GM12878 (cell line): ENCODE results near the gene HERC2. TPM values are rescaled to one million over a fixed set of nuclear protein-coding genes. Genes with fewer than 3 reads are reported as not detected.

ENCODE experiments used
- ATAC-seq: fragments of 200-7000 bp; cut with Tn5 transposase; 3 replicates; pipeline ENCODE4 v1.9.1; 2020; ENCODE audit warnings: mild to moderate bottlenecking, moderate library complexity
- BruUV-seq: library from RNA; stranded (reverse); fragments of 400-500 nt; replicated peaks from 2 replicates; lab custom pipeline; 2021; lab: Mats Ljungman, UMichigan
- CTCF ChIA-PET: fragments of 300-600 bp; sonication (Branson Sonifier 250); formaldehyde crosslinking; extraction: SDS; loops from one replicate; lab custom pipeline; 2021; ENCODE audit warnings: inconsistent platforms; lab: Yijun Ruan, JAX
- POLR2A ChIA-PET: fragments of 350-600 bp; formaldehyde crosslinking; extraction: SDS; loops from one replicate; lab custom pipeline; 2021; ENCODE audit warnings: inconsistent platforms; lab: Charles Lee
- RAD21 ChIA-PET: fragments of 300-600 bp; sonication (Branson Sonifier 250); formaldehyde crosslinking; loops from one replicate; lab custom pipeline; 2023; ENCODE audit warnings: antibody characterized with exemption; ENCODE audit not compliant: unreplicated experiment; lab: Charles Lee
- SMC1A ChIA-PET: fragments of 300-600 bp; sonication (Branson Sonifier 250); formaldehyde crosslinking; loops from one replicate; lab custom pipeline; 2023; ENCODE audit not compliant: unreplicated experiment, uncharacterized antibody; lab: Charles Lee
- DNase-seq: peaks from one replicate; pipeline ENCODE4 v3.0.0-alpha.2; 2011; ENCODE audit warnings: low read depth, low spot score
- FAIRE-seq: peaks from 3 replicates; lab custom pipeline; 2011; peaks lifted over from hg19 to GRCh38; lab: Jason Lieb, UNC
- H2AFZ ChIP-seq: 2 replicates; pipeline ENCODE4 v1.6.0; 2011; ENCODE audit warnings: low read depth, low read length, control low read depth; ENCODE audit not compliant: control insufficient read depth
- H3K27ac ChIP-seq: 2 replicates; pipeline ENCODE4 v1.5.1; 2011; ENCODE audit warnings: control low read depth; ENCODE audit not compliant: control insufficient read depth, insufficient read depth
- H3K27me3 ChIP-seq, 2 experiments: replicated peaks in 1 of 2; 2 replicates each; pipeline versions ENCODE4 v1.6.0 to v1.6.1; 2011; ENCODE audit warnings: low read length in 1 of 2; ENCODE audit not compliant: control insufficient read depth in 2 of 2, insufficient read depth in 2 of 2
- H3K36me3 ChIP-seq, 2 experiments: 2 replicates each; pipeline ENCODE4 v1.5.1; 2011; ENCODE audit warnings: low read length in 1 of 2; ENCODE audit not compliant: control insufficient read depth in 2 of 2, insufficient read depth in 2 of 2
- H3K4me1 ChIP-seq: 2 replicates; pipeline ENCODE4 v1.6.1; 2011; ENCODE audit warnings: mild to moderate bottlenecking, low read length, moderate library complexity, mixed read lengths; ENCODE audit not compliant: control insufficient read depth, insufficient read depth
- H3K4me2 ChIP-seq: 2 replicates; pipeline ENCODE4 v1.6.0; 2011; ENCODE audit warnings: control low read depth; ENCODE audit not compliant: control insufficient read depth, insufficient read depth
- H3K4me3 ChIP-seq: fragments of 200-600 bp; sonication (generic); 2 replicates; pipeline ENCODE4 v1.5.1; 2016
- H3K79me2 ChIP-seq: 2 replicates; pipeline ENCODE4 v1.6.0; 2011; ENCODE audit warnings: low read length; ENCODE audit not compliant: control insufficient read depth, insufficient read depth
- H3K9ac ChIP-seq: 2 replicates; pipeline ENCODE4 v1.8.0; 2011; ENCODE audit warnings: low read length, control low read depth, mixed read lengths; ENCODE audit not compliant: control insufficient read depth, insufficient read depth
- H3K9me3 ChIP-seq: replicated peaks from 3 replicates; pipeline ENCODE4 v1.5.1; 2011; ENCODE audit warnings: mild to moderate bottlenecking, low read length; ENCODE audit not compliant: control insufficient read depth, insufficient read depth
- H4K20me1 ChIP-seq: 2 replicates; pipeline ENCODE4 v1.6.0; 2011; ENCODE audit not compliant: control insufficient read depth, insufficient read depth
- BCLAF1 ChIP-seq: fragments of 450-650 bp; IDR thresholded peaks from 2 replicates; pipeline ENCODE4 v1.6.1; 2017; ENCODE audit warnings: antibody characterized with exemption, mild to moderate bottlenecking, moderate library complexity
- E4F1 ChIP-seq: fragments of 450-650 bp; IDR thresholded peaks from 2 replicates; pipeline ENCODE4 v1.6.1; 2018; ENCODE audit warnings: borderline replicate concordance, mild to moderate bottlenecking; ENCODE audit not compliant: partially characterized antibody
- KAT2A ChIP-seq: conservative IDR thresholded peaks from 2 replicates; pipeline ENCODE4 v1.6.1; 2011; ENCODE audit warnings: low read depth, low read length; ENCODE audit not compliant: control insufficient read depth
- NR2F1 ChIP-seq: fragments of 450-650 bp; conservative IDR thresholded peaks from 2 replicates; pipeline ENCODE4 v1.6.1; 2017; ENCODE audit warnings: mild to moderate bottlenecking
- WGBS: methylation state at CpG from one replicate; pipeline ENCODE4 v1.1.6; 2016; ENCODE audit warnings: low lambda C conversion rate; ENCODE audit not compliant: insufficient replicate concordance, insufficient coverage; ENCODE audit errors: missing lambda C conversion rate; 5-methylcytosine and 5-hydroxymethylcytosine counted together
- in situ Hi-C: fragments of 300-500 bp; cut with MboI; formaldehyde crosslinking; loops from 9 replicates; pipeline ENCODE4 v1.14.3; 2018; ENCODE audit warnings: mixed read lengths
- intact Hi-C: fragments of 100-400 bp; cut with micrococcal nuclease; formaldehyde crosslinking; loops from one replicate; pipeline ENCODE4 v1.14.2; 2022; ENCODE audit not compliant: unreplicated experiment
- polyA plus RNA-seq, 11 experiments: library from polyadenylated mRNA; depleted of rRNA in 4 of 11; unstranded in 6 of 11; stranded (reverse) in 5 of 11; fragments of >200 nt; fragmentation: Nextera tagmentation in 4 of 11; fragmentation: Illumina TruSeq in 1 of 11; extraction: Ambion mirVana in 4 of 11; extraction: Trizol in 1 of 11; gene quantifications; 1 replicate in 1 of 11; 2 replicates in 10 of 11; pipeline versions ENCODE4 v1.2.1 to v1.2.3, GENCODE V29; 2011 to 2016; ENCODE audit warnings: inconsistent platforms in 2 of 11, missing spikeins in 2 of 11, low read depth in 1 of 11
- total RNA-seq, 4 experiments: library from RNA; depleted of rRNA in 3 of 4; stranded (reverse); fragments of >200 nt in 3 of 4; fragmentation: Illumina TruSeq in 1 of 4; extraction: Trizol in 1 of 4; gene quantifications; 2 replicates each; pipeline versions ENCODE4 v1.2.1 to v1.2.3, GENCODE V29; 2013 to 2021
- TF ChIP-seq, protein P1 (sequence below): IDR thresholded peaks from 2 replicates; pipeline ENCODE4 v1.6.1; 2011; ENCODE audit warnings: low read depth, low read length, improper control_type of control experiment, borderline replicate concordance

The HERC2 gene
- total and polyA plus RNA-seq, 10 of the 15 experiments (the other 5 are each of a cell fraction or from before 2014, with no cell fraction given), result 6.1 to 39.0 (median 24.0) TPM

GRCh38 chr15:28286031-28286430, 35.9 kb downstream of the HERC2 start:
- Histone ChIP-seq H3K4me3 (no peak overlapping the region), H3K4me2 (no peak overlapping the region), H4K20me1 (no peaks in the 10 kb centered on the region), H3K9ac (no peak overlapping the region)
- in situ Hi-C loops, result no loop called here
- TF ChIP-seq NR2F1, result no peak
- TF ChIP-seq KAT2A, result no peak
- TF ChIP-seq BCLAF1, result no peak
- TF ChIP-seq, all 136 proteins: peak for 0
- no peak for FAIRE-seq
- intact Hi-C loops, result no loop called here
- ChIA-PET RAD21 (no interaction called here), CTCF (interaction anchor here (1.3 kb wide), 1 partner anchor 13 kb away, joined by 3 read pairs; no protein-coding TSS in a partner anchor), POLR2A (no interaction called here), SMC1A (no interaction called here)
- no peak overlapping the region for H2AFZ ChIP-seq
- H3K36me3 ChIP-seq, result peaks cover 0 to 3% of the 10 kb centered on the region in 2 experiments; a peak in 2 of 4 replicates
- peaks cover 6% of the 10 kb centered on the region for H3K4me1 ChIP-seq
- WGBS, result 98% methylated on average over 3 of the region's 3 CpGs
- no peak for ATAC-seq
- H3K27ac ChIP-seq, result no peak overlapping the region
- H3K27me3 ChIP-seq, result no peaks in the 10 kb centered on the region
- no peaks in the 10 kb centered on the region; the same call in none of the 2 replicates for H3K79me2 ChIP-seq
- no peak for DNase-seq
- BruUV-seq, result no TSS peak
- H3K9me3 ChIP-seq, result peaks cover 4% of the 10 kb centered on the region; the same call in 2 of the 3 replicates

GRCh38 chr15:28281876-28282275, 40.1 kb downstream of the HERC2 start:
- no peak overlapping the region for H3K27ac ChIP-seq
- no peaks in the 10 kb centered on the region; the same call in none of the 2 replicates for H3K79me2 ChIP-seq
- no peak for FAIRE-seq
- no peaks in the 10 kb centered on the region for H3K27me3 ChIP-seq
- WGBS, result 98% methylated on average over 7 of the region's 7 CpGs
- intact Hi-C loops, result no loop called here
- BruUV-seq, result no TSS peak
- ATAC-seq, result no peak
- ChIA-PET POLR2A (no interaction called here), CTCF (no interaction called here), SMC1A (no interaction called here), RAD21 (no interaction called here)
- H4K20me1 ChIP-seq, result no peaks in the 10 kb centered on the region
- no peak overlapping the region for H3K4me3 ChIP-seq
- in situ Hi-C loops, result no loop called here
- no peaks in the 10 kb centered on the region; a peak in 2 of 4 replicates for H3K36me3 ChIP-seq
- H3K9ac ChIP-seq, result no peak overlapping the region
- H3K4me1 ChIP-seq, result no peaks in the 10 kb centered on the region
- H3K4me2 ChIP-seq, result no peak overlapping the region
- H3K9me3 ChIP-seq, result no peaks in the 10 kb centered on the region; the same call in 2 of the 3 replicates
- DNase-seq, result no peak
- H2AFZ ChIP-seq, result no peak overlapping the region
- no peak for TF ChIP-seq E4F1
- TF ChIP-seq, protein P1, sequence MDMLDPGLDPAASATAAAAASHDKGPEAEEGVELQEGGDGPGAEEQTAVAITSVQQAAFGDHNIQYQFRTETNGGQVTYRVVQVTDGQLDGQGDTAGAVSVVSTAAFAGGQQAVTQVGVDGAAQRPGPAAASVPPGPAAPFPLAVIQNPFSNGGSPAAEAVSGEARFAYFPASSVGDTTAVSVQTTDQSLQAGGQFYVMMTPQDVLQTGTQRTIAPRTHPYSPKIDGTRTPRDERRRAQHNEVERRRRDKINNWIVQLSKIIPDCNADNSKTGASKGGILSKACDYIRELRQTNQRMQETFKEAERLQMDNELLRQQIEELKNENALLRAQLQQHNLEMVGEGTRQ, result no peak
